Panc1 (cell line): ENCODE measurements around the gene TEX51. TPM values are rescaled to one million over a fixed set of nuclear protein-coding genes. Genes with fewer than 3 reads are reported as not detected.

Experiments used
- ATAC-seq: fragments of 200-7000 bp; cut with Tn5 transposase; 2 replicates; pipeline ENCODE4 v1.9.1; 2020; ENCODE audit warnings: mild to moderate bottlenecking, moderate library complexity
- BruUV-seq: library from RNA; stranded (reverse); fragments of 400-500 nt; replicated peaks from 2 replicates; lab custom pipeline; 2021; lab: Mats Ljungman, UMichigan
- CTCF ChIA-PET: fragments of 300-600 bp; sonication (Branson Sonifier 250); formaldehyde crosslinking; loops from one replicate; lab custom pipeline; 2022; ENCODE audit warnings: antibody characterized with exemption; lab: Charles Lee
- POLR2A ChIA-PET: fragments of 300-600 bp; sonication (Branson Sonifier 250); formaldehyde crosslinking; loops from one replicate; lab custom pipeline; 2022; ENCODE audit warnings: antibody characterized with exemption; lab: Charles Lee
- DNase-seq: peaks from one replicate; pipeline ENCODE4 v3.0.0-alpha.2; 2010; ENCODE audit warnings: low read depth, low spot score
- H3K27ac ChIP-seq: 2 replicates; pipeline ENCODE4 v1.5.1; 2011; ENCODE audit warnings: mild to moderate bottlenecking, low read length, inconsistent platforms
- H3K27me3 ChIP-seq: fragments of 200-500 bp; sonication (Bioruptor generic); 2 replicates; pipeline ENCODE4 v1.6.0; 2014; ENCODE audit warnings: low read length, inconsistent platforms; ENCODE audit not compliant: control insufficient read depth, insufficient read depth
- H3K36me3 ChIP-seq: fragments of 200-500 bp; sonication (Bioruptor generic); 2 replicates; pipeline ENCODE4 v1.5.1; 2014; ENCODE audit warnings: inconsistent platforms, mild to moderate bottlenecking, low read length, moderate library complexity; ENCODE audit not compliant: control insufficient read depth, insufficient read depth
- H3K4me1 ChIP-seq: 2 replicates; pipeline ENCODE4 v1.5.1; 2011; ENCODE audit warnings: inconsistent platforms, mild to moderate bottlenecking, low read length, moderate library complexity; ENCODE audit not compliant: control insufficient read depth, insufficient read depth
- H3K4me3 ChIP-seq, 2 experiments: 2 replicates each; pipeline ENCODE4 v1.5.1; 2011 to 2012; ENCODE audit warnings: low read depth in 2 of 2, low read length in 2 of 2, mild to moderate bottlenecking in 2 of 2, inconsistent platforms in 1 of 2, moderate library complexity in 1 of 2
- H3K9me3 ChIP-seq: fragments of 200-500 bp; sonication (Bioruptor generic); 2 replicates; pipeline ENCODE4 v1.5.1; 2014; ENCODE audit warnings: low read depth, mild to moderate bottlenecking, inconsistent platforms, low read length, moderate library complexity; ENCODE audit not compliant: control insufficient read depth, insufficient read depth
- CTCF ChIP-seq: fragments of 450-650 bp; IDR thresholded peaks from 2 replicates; pipeline ENCODE4 v1.5.1; 2017; ENCODE audit warnings: mild to moderate bottlenecking
- POLR2AphosphoS5 ChIP-seq: IDR thresholded peaks from 2 replicates; pipeline ENCODE4 v1.6.1; 2012; ENCODE audit warnings: mild to moderate bottlenecking, low read depth, low read length, moderate library complexity
- SIN3A ChIP-seq: IDR thresholded peaks from 2 replicates; pipeline ENCODE4 v1.6.1; 2012; ENCODE audit warnings: low read depth, mild to moderate bottlenecking, low read length, moderate library complexity, borderline replicate concordance; ENCODE audit not compliant: insufficient read depth
- TCF7L2 ChIP-seq: IDR thresholded peaks from 2 replicates; pipeline ENCODE4 v1.6.1; 2011; ENCODE audit warnings: mild to moderate bottlenecking, low read depth, low read length, inconsistent platforms
- in situ Hi-C: cut with HindIII; loops from 2 replicates; pipeline ENCODE4 v1.10.0; 2016; ENCODE audit warnings: low sequenced_read_pairs, low pct_unique_long_range_greater_than_20kb
- intact Hi-C: fragments of 100-400 bp; cut with micrococcal nuclease; formaldehyde crosslinking; loops from one replicate; pipeline ENCODE4 v1.10.0; 2022; ENCODE audit not compliant: unreplicated experiment
- total RNA-seq: library from RNA; stranded (reverse); gene quantifications from one replicate; pipeline ENCODE4 v1.2.1, GENCODE V29; 2021; ENCODE audit not compliant: unreplicated experiment
- TF ChIP-seq, protein P1 (sequence below), 2 experiments: IDR thresholded peaks; 2 replicates each; pipeline ENCODE4 v1.6.1; 2011 to 2012; ENCODE audit warnings: low read depth in 2 of 2, control low read depth in 1 of 2, low read length in 1 of 2, mild to moderate bottlenecking in 1 of 2, moderate library complexity in 1 of 2; ENCODE audit not compliant: insufficient read depth in 1 of 2

The TEX51 gene
- total RNA-seq, 1 experiment from 2014 or later = not detected

DNA sequence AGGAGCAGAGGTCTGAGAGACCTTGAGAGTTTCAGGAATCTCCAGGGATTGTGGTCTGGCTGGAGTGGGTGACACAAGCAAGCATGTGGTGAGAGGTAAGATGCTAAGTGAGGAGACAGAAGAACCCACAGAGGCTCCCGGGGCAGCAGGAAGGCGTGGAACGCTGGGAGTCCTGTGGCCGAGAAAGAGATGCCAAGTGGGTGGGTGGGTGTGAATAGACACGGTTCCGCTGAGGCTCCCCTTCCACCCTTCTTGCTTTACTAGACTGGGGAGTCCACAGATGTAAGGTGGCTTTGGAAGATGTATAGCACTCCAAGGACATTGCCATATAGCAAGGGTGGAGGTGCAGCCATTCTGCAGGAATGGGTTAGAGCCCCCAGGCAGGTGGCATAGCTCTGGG, 4.2 kb downstream of the TEX51 start:
- Histone ChIP-seq H3K4me1 (no peaks in the 10 kb centered on the region), H3K36me3 (no peaks in the 10 kb centered on the region), H3K27me3 (no peaks in the 10 kb centered on the region; the same call in 1 of the 2 replicates), H3K27ac (no peak overlapping the region), H3K9me3 (no peaks in the 10 kb centered on the region), H3K4me3 (no peak overlapping the region)
- no peak for TF ChIP-seq TCF7L2
- TF ChIP-seq CTCF = no peak
- ChIA-PET POLR2A (no interaction called here), CTCF (no interaction called here)
- no peak for DNase-seq
- in situ Hi-C loops (no loop called here), intact Hi-C loops (no loop called here)
- no TSS peak for BruUV-seq
- ATAC-seq = no peak

- Histone ChIP-seq H3K4me3 (no peak overlapping the region), H3K4me1 (no peaks in the 10 kb centered on the region), H3K36me3 (no peaks in the 10 kb centered on the region), H3K27me3 (no peaks in the 10 kb centered on the region), H3K9me3 (no peaks in the 10 kb centered on the region), H3K27ac (no peak overlapping the region)
- no TSS peak for BruUV-seq
- intact Hi-C loops = no loop called here
- in situ Hi-C loops = no loop called here
- POLR2A ChIA-PET = no interaction called here
- TF ChIP-seq TCF7L2 = no peak
- no peak for TF ChIP-seq CTCF
- TF ChIP-seq, protein P1, sequence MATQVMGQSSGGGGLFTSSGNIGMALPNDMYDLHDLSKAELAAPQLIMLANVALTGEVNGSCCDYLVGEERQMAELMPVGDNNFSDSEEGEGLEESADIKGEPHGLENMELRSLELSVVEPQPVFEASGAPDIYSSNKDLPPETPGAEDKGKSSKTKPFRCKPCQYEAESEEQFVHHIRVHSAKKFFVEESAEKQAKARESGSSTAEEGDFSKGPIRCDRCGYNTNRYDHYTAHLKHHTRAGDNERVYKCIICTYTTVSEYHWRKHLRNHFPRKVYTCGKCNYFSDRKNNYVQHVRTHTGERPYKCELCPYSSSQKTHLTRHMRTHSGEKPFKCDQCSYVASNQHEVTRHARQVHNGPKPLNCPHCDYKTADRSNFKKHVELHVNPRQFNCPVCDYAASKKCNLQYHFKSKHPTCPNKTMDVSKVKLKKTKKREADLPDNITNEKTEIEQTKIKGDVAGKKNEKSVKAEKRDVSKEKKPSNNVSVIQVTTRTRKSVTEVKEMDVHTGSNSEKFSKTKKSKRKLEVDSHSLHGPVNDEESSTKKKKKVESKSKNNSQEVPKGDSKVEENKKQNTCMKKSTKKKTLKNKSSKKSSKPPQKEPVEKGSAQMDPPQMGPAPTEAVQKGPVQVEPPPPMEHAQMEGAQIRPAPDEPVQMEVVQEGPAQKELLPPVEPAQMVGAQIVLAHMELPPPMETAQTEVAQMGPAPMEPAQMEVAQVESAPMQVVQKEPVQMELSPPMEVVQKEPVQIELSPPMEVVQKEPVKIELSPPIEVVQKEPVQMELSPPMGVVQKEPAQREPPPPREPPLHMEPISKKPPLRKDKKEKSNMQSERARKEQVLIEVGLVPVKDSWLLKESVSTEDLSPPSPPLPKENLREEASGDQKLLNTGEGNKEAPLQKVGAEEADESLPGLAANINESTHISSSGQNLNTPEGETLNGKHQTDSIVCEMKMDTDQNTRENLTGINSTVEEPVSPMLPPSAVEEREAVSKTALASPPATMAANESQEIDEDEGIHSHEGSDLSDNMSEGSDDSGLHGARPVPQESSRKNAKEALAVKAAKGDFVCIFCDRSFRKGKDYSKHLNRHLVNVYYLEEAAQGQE (IDR thresholded peaks at IDR 0.05; ENCODE audit: insufficient read depth in 1 of 2, low read depth in 2 of 2, low read length in 1 of 2) = no peak
- no peak for TF ChIP-seq POLR2AphosphoS5
- no peak for TF ChIP-seq SIN3A
- DNase-seq (no peak), ATAC-seq (no peak)
- CTCF ChIA-PET = no interaction called here
Observed at GRCh38 chr2:126905991-126906390, 7.3 kb downstream of the TEX51 start.
